ENCODE data around the gene FBXW11.

DNA sequence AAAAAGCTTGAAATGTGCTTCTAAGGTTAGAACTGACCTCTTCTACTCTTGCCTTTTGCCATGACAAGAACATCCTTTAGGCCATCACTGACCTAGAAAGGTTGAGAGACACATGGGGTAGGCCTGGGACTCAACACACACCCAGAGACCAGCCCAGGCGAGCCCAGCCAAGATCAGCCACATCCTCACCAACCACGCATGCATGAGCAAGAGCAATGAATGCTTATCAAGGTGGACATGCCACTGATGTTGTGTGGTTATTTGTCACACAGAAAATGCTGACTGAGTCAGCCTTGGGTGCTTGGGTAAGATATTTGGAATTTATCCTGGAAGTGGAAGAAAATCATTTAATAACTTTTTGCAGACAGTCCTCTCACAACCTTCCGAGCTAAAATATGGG is 181.4 kb downstream of the FBXW11 start:
- no peak for TF ChIP-seq POLR2AphosphoS5 (IDR thresholded peaks at IDR 0.05)
- TF ChIP-seq, protein P1, sequence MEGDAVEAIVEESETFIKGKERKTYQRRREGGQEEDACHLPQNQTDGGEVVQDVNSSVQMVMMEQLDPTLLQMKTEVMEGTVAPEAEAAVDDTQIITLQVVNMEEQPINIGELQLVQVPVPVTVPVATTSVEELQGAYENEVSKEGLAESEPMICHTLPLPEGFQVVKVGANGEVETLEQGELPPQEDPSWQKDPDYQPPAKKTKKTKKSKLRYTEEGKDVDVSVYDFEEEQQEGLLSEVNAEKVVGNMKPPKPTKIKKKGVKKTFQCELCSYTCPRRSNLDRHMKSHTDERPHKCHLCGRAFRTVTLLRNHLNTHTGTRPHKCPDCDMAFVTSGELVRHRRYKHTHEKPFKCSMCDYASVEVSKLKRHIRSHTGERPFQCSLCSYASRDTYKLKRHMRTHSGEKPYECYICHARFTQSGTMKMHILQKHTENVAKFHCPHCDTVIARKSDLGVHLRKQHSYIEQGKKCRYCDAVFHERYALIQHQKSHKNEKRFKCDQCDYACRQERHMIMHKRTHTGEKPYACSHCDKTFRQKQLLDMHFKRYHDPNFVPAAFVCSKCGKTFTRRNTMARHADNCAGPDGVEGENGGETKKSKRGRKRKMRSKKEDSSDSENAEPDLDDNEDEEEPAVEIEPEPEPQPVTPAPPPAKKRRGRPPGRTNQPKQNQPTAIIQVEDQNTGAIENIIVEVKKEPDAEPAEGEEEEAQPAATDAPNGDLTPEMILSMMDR (IDR thresholded peaks at IDR 0.05): no peak
- TF ChIP-seq POLR2A (IDR thresholded peaks at IDR 0.05): no peak
